Hippocampal formation (tissue), 2 donors: Measurements from ENCODE around the gene TSHZ1.
"Not testable (repeated sequence)": the region's sequence is repeated elsewhere in the genome, so short reads cannot be mapped to it uniquely, and the experiment has no call there.

Experiments used
- DNase-seq, 2 donors: peaks; one replicate each; lab custom pipeline; 2025; lab: John Stamatoyannopoulos, UW

The TSHZ1 gene

GRCh38 chr18:75179819-75180600 is 30.6 kb upstream of the TSHZ1 start:
- no peak for DNase-seq

GRCh38 chr18:75183524-75183923 is 27.1 kb upstream of the TSHZ1 start:
- DNase-seq: no peak

- DNase-seq: no peak
Measured at GRCh38 chr18:75183973-75184493, 26.6 kb upstream of the TSHZ1 start.

GRCh38 chr18:75185460-75185859 is 25.1 kb upstream of the TSHZ1 start:
- DNase-seq: no peak

- DNase-seq: not testable (repeated sequence)
Measured at GRCh38 chr18:75187702-75188101, 22.9 kb upstream of the TSHZ1 start.

- no peak for DNase-seq
Measured at GRCh38 chr18:75189696-75190095, 20.9 kb upstream of the TSHZ1 start.

- no peak for DNase-seq
Measured at GRCh38 chr18:75192899-75193298, 17.7 kb upstream of the TSHZ1 start.

GRCh38 chr18:75198036-75198435 is 12.6 kb upstream of the TSHZ1 start:
- no peak for DNase-seq

- DNase-seq: no peak
Measured at GRCh38 chr18:75199327-75199726, 11.3 kb upstream of the TSHZ1 start.

- DNase-seq: no peak
Measured at GRCh38 chr18:75200071-75200470, 10.5 kb upstream of the TSHZ1 start.

- no peak for DNase-seq
Measured at GRCh38 chr18:75200605-75201280, 9.9 kb upstream of the TSHZ1 start.

- no peak for DNase-seq
Measured at GRCh38 chr18:75201282-75202270, 9.0 kb upstream of the TSHZ1 start.

- DNase-seq: no peak
Measured at GRCh38 chr18:75202696-75203365, 7.8 kb upstream of the TSHZ1 start.

GRCh38 chr18:75203416-75204268 is 7.0 kb upstream of the TSHZ1 start:
- no peak for DNase-seq

GRCh38 chr18:75204269-75204731 is 6.3 kb upstream of the TSHZ1 start:
- no peak for DNase-seq

GRCh38 chr18:75204732-75205513 is 5.7 kb upstream of the TSHZ1 start:
- DNase-seq: no peak

- DNase-seq: no peak
Measured at GRCh38 chr18:75205514-75206132, 5.0 kb upstream of the TSHZ1 start.

GRCh38 chr18:75206452-75207309 is 3.9 kb upstream of the TSHZ1 start:
- no peak for DNase-seq
